GM12892 (cell line): ENCODE measurements around the gene AADAC.

ENCODE experiments used
- POLR2A ChIP-seq: IDR thresholded peaks from 2 replicates; pipeline ENCODE4 v1.6.1; 2011; ENCODE audit warnings: low read depth, low read length, control low read depth
- POLR2AphosphoS5 ChIP-seq: IDR thresholded peaks from 2 replicates; pipeline ENCODE4 v1.6.1; 2011; ENCODE audit warnings: low read depth, low read length, control low read depth
- TAF1 ChIP-seq: IDR thresholded peaks from 2 replicates; pipeline ENCODE4 v1.6.1; 2011; ENCODE audit warnings: low read depth, mild to moderate bottlenecking, control low read depth, low read length, borderline replicate concordance

- TF ChIP-seq POLR2A (no peak), TAF1 (no peak), POLR2AphosphoS5 (no peak)
Observed at GRCh38 chr3:151859233-151859673, 45.3 kb downstream of the AADAC start.
